Gastroesophageal sphincter (tissue), 3 donors: ENCODE results near the gene LIMK2.

ENCODE experiments used
- CTCF ChIP-seq, 4 experiments: fragments of 200-600 bp in 2 of 4; fragments of 450-650 bp in 2 of 4; sonication (generic) in 1 of 4; IDR thresholded peaks; one replicate each; pipeline ENCODE4 v1.5.1; 2017 to 2019; ENCODE audit warnings: antibody characterized with exemption in 4 of 4, mild to moderate bottlenecking in 2 of 4, moderate library complexity in 2 of 4
- POLR2A ChIP-seq, 2 donors: fragments of 450-650 bp; IDR thresholded peaks; one replicate each; pipeline ENCODE4 v1.6.1; 2017; ENCODE audit warnings: antibody characterized with exemption in 2 of 2, mild to moderate bottlenecking in 2 of 2, moderate library complexity in 1 of 2
- POLR2AphosphoS5 ChIP-seq: sonication (generic); formaldehyde crosslinking; IDR thresholded peaks from one replicate; pipeline ENCODE4 v1.6.1; 2017; ENCODE audit warnings: antibody characterized with exemption

DNA sequence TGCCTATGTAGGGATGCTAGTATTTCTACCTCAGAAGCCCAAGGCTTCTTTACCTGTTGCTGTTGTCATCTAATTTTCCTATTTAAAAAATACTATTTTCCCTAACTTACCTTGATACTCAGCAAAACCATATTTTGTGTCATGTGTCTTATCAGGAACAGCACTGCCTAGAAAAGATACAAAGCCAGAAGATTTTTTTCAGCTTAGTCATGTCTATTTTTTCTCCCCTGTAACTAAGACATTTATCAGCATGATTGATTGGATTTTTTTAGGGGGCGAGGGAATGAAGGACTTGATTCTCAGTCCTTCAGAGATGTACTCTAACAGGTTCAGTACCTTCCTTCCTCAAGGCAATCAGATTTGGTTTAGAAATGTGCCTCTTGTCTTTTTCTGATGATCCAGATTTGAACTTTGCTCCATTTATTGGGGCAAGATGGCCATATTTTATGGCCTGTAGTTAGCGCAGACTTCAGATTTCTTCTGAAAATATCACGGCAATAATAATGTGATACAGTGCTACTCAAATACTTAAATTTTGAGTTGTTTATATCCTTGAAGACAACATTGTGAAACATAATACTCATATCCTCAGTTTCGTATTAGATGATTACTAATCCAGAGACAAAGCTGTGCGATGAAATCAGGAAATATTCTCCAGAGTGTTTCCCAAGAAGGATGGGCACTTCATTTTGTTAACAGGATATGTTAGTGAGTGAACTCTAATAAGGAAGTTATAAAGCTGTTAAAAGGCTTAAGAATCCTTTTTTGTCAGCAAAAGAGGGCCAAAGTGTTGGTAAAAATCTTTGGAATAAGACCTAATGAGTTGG is 83.9 kb downstream of the LIMK2 start:
- TF ChIP-seq POLR2A (IDR thresholded peaks at IDR 0.05) (no peak), CTCF (IDR thresholded peaks at IDR 0.05) (no peak), POLR2AphosphoS5 (peak; percentile 37)
